NCI-H1694 (cell line): Measurements from ENCODE around the gene HECW1.
A peak's percentile ranks its signal among the peaks of the same experiment; 100 is the strongest.
"Not testable (repeated sequence)": the region's sequence is repeated elsewhere in the genome, so short reads cannot be mapped to it uniquely, and the experiment has no call there.

Experiments used
- DNase-seq: peaks from one replicate; lab custom pipeline; 2025; lab: John Stamatoyannopoulos, UW

HECW1 gene

GRCh38 chr7:43583424-43584194, 471.2 kb downstream of the HECW1 start:
- peak; percentile 19 for DNase-seq

- DNase-seq = peak; percentile 53
Observed at GRCh38 chr7:43584195-43584586, 471.7 kb downstream of the HECW1 start.

GRCh38 chr7:43584733-43585132, 472.3 kb downstream of the HECW1 start:
- not testable (repeated sequence) for DNase-seq

GRCh38 chr7:43585562-43585961, 473.1 kb downstream of the HECW1 start:
- no peak for DNase-seq

GRCh38 chr7:43586251-43586900, 473.9 kb downstream of the HECW1 start:
- no peak for DNase-seq

GRCh38 chr7:43588477-43589132, 476.2 kb downstream of the HECW1 start:
- DNase-seq = no peak

- no peak for DNase-seq
Observed at GRCh38 chr7:43589133-43589478, 476.7 kb downstream of the HECW1 start.

GRCh38 chr7:43589728-43590127, 477.3 kb downstream of the HECW1 start:
- DNase-seq = no peak

- DNase-seq = no peak
Observed at GRCh38 chr7:43590862-43591557, 478.6 kb downstream of the HECW1 start.

- DNase-seq = no peak
Observed at GRCh38 chr7:43591558-43592180, 479.2 kb downstream of the HECW1 start.

- no peak for DNase-seq
Observed at GRCh38 chr7:43592326-43592725, 479.9 kb downstream of the HECW1 start.

- DNase-seq = no peak
Observed at GRCh38 chr7:43593010-43593409, 480.6 kb downstream of the HECW1 start.

GRCh38 chr7:43594020-43594419, 481.6 kb downstream of the HECW1 start:
- DNase-seq = no peak

- not testable (repeated sequence) for DNase-seq
Observed at GRCh38 chr7:43596426-43596825, 484.0 kb downstream of the HECW1 start.

GRCh38 chr7:43600056-43600455, 487.6 kb downstream of the HECW1 start:
- no peak for DNase-seq

GRCh38 chr7:43602256-43602655, 489.8 kb downstream of the HECW1 start:
- peak; percentile 82 for DNase-seq

GRCh38 chr7:43604251-43604650, 491.8 kb downstream of the HECW1 start:
- no peak for DNase-seq

GRCh38 chr7:43609097-43609496, 496.6 kb downstream of the HECW1 start:
- DNase-seq = no peak

GRCh38 chr7:43612128-43612527, 499.7 kb downstream of the HECW1 start:
- no peak for DNase-seq

- no peak for DNase-seq
Observed at GRCh38 chr7:43612599-43613589, 500.4 kb downstream of the HECW1 start.
